Kidney epithelial cell (primary cell): ENCODE data around the gene GPR180. TPM values are rescaled to one million over a fixed set of nuclear protein-coding genes. Genes with fewer than 3 reads are reported as not detected.
A peak's percentile ranks its signal among the peaks of the same experiment; 100 is the strongest.

Experiments
- DNase-seq: peaks from one replicate; pipeline ENCODE4 v3.0.0-alpha.2; 2010; ENCODE audit warnings: low read depth
- H3K27me3 ChIP-seq: 2 replicates; pipeline ENCODE4 v1.6.0; 2011; ENCODE audit warnings: low read length; ENCODE audit not compliant: control insufficient read depth, insufficient read depth
- H3K36me3 ChIP-seq: 2 replicates; pipeline ENCODE4 v1.5.1; 2011; ENCODE audit warnings: low read length; ENCODE audit not compliant: control insufficient read depth, insufficient read depth
- H3K4me3 ChIP-seq: 2 replicates; pipeline ENCODE4 v1.5.1; 2011; ENCODE audit warnings: low read depth, mild to moderate bottlenecking, control low read depth, low read length
- CTCF ChIP-seq: IDR thresholded peaks from 2 replicates; pipeline ENCODE4 v1.5.1; 2011; ENCODE audit warnings: mild to moderate bottlenecking, moderate library complexity, low read length, control low read depth, inconsistent platforms; ENCODE audit not compliant: insufficient read depth, poor library complexity, severe bottlenecking
- total RNA-seq: library from RNA; depleted of rRNA; stranded (reverse); fragments of >200 nt; gene quantifications from 2 replicates; pipeline ENCODE4 v1.2.3, GENCODE V29; 2015

GPR180 gene
- total RNA-seq, 1 donor from 2014 or later = 7.5 TPM

- no peak for TF ChIP-seq CTCF
- Histone ChIP-seq H3K36me3 (no peaks in the 10 kb centered on the region), H3K4me3 (no peak overlapping the region), H3K27me3 (no peaks in the 10 kb centered on the region)
- DNase-seq = no peak
These were observed 1.8 kb upstream of the GPR180 start for GRCh38 chr13:94599877-94600276.

- H3K27me3 ChIP-seq = no peaks in the 10 kb centered on the region
- peak overlapping the region; percentile 71 for H3K4me3 ChIP-seq
- TF ChIP-seq CTCF = no peak
- DNase-seq = no peak
- no peaks in the 10 kb centered on the region for H3K36me3 ChIP-seq
These were observed 810 bp downstream of the GPR180 start for GRCh38 chr13:94602467-94602866.

GRCh38 chr13:94607056-94607455, 5.4 kb downstream of the GPR180 start:
- DNase-seq = no peak
- Histone ChIP-seq H3K4me3 (no peak overlapping the region), H3K36me3 (no peaks in the 10 kb centered on the region), H3K27me3 (no peaks in the 10 kb centered on the region)
- TF ChIP-seq CTCF = no peak

- TF ChIP-seq CTCF = no peak
- Histone ChIP-seq H3K4me3 (no peak overlapping the region), H3K36me3 (no peaks in the 10 kb centered on the region), H3K27me3 (no peaks in the 10 kb centered on the region)
- no peak for DNase-seq
These were observed 6.3 kb downstream of the GPR180 start for GRCh38 chr13:94607939-94608338.

- no peak for DNase-seq
- no peak for TF ChIP-seq CTCF
- no peak overlapping the region for H3K4me3 ChIP-seq
- H3K36me3 ChIP-seq = no peaks in the 10 kb centered on the region
- H3K27me3 ChIP-seq = no peaks in the 10 kb centered on the region
These were observed 6.9 kb downstream of the GPR180 start for GRCh38 chr13:94608586-94608985.

GRCh38 chr13:94609196-94609595, 7.5 kb downstream of the GPR180 start:
- Histone ChIP-seq H3K27me3 (no peaks in the 10 kb centered on the region), H3K36me3 (no peaks in the 10 kb centered on the region), H3K4me3 (no peak overlapping the region)
- DNase-seq = no peak
- no peak for TF ChIP-seq CTCF
